ENCODE data around the gene WDR75. TPM values are rescaled to one million over a fixed set of nuclear protein-coding genes. Genes with fewer than 3 reads are reported as not detected.

Gene WDR75
- total and polyA plus RNA-seq, 2 donors (not counting 3 experiments of a cell fraction or from before 2014, with no cell fraction given) = 17.4 to 44.8 TPM

DNA sequence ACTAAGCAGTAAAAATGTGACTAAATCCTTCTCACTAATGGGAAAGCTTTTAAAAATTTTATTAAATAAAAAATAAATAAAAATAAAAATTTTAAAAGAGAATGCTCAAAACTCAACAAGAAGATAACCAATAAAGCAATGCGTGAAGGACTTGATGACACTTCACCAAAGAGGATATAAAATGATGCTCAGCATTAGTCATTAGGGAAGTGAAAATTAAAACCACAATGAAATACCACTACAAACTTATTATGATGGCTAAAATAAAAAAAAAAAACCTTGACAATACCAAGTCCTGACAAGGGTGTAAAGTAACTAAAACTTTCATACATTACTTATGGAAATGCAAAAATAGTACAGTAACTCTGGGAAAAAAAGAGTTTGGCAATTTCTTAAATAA lies 3.3 kb upstream of the WDR75 start:
- intact Hi-C loops (cut with micrococcal nuclease) = no loop called here
- dilution Hi-C loops (cut with MboI; ENCODE audit: extremely low pct_ligation_motif_present, low sequenced_read_pairs) = no loop called here
- ChIA-PET POLR2A (no interaction called here), CTCF (no interaction called here)
- Histone ChIP-seq H3K9me1 (replicated peaks; ENCODE audit: control insufficient read depth, extremely low read depth, insufficient read depth, low read length) (no peaks in the 10 kb centered on the region), H3K27ac (ENCODE audit: insufficient read depth, low read depth, low read length) (no peak overlapping the region), H3K9me3 (replicated peaks; ENCODE audit: control insufficient read depth, insufficient read depth, low read length) (no peaks in the 10 kb centered on the region), H3K4me3 (replicated peaks in 1 of 3; ENCODE audit: insufficient read depth in 1 of 3, low read depth in 1 of 3, low read length in 3 of 3) (no peak overlapping the region), H2AFZ (ENCODE audit: low read depth, low read length) (no peak overlapping the region), H3K4me2 (ENCODE audit: insufficient read depth, low read length) (no peak overlapping the region), H3K79me2 (ENCODE audit: control insufficient read depth, insufficient read depth, low read length) (peaks cover 16% of the 10 kb centered on the region), H3K36me3 (ENCODE audit: control insufficient read depth in 2 of 2, extremely low read depth in 1 of 2, insufficient read depth in 2 of 2, low read length in 2 of 2) (no peaks in the 10 kb centered on the region), H4K20me1 (replicated peaks; ENCODE audit: control insufficient read depth, extremely low read depth, insufficient read depth, low read length) (no peaks in the 10 kb centered on the region), H3K9ac (replicated peaks; ENCODE audit: extremely low read depth, insufficient read depth, low read length) (no peak overlapping the region), H3K4me1 (ENCODE audit: control insufficient read depth, extremely low read depth, insufficient read depth, low read length) (peaks cover 16% of the 10 kb centered on the region), H3K27me3 (ENCODE audit: control insufficient read depth in 2 of 2, insufficient read depth in 2 of 2, low read length in 2 of 2) (no peaks in the 10 kb centered on the region)
- DNase-seq (ENCODE audit: low read depth, low spot score) (no peak), FAIRE-seq (no peak)
- BruUV-seq (replicated peaks) = no TSS peak
- TF ChIP-seq POLR2AphosphoS5 (IDR thresholded peaks at IDR 0.05; ENCODE audit: insufficient read depth, low read depth, low read length) (no peak), JUN (IDR thresholded peaks at IDR 0.05; ENCODE audit: borderline replicate concordance, insufficient read depth, insufficient read length, low read depth) (no peak), FOS (IDR thresholded peaks at IDR 0.05; ENCODE audit: borderline replicate concordance, insufficient read depth, low read length) (no peak), MYC (IDR thresholded peaks at IDR 0.05; ENCODE audit: low read depth, low read length) (no peak), GATA2 (IDR thresholded peaks at IDR 0.05; ENCODE audit: insufficient read depth, insufficient read length, low read depth, low read length) (no peak), POLR2A (IDR thresholded peaks at IDR 0.05; ENCODE audit: low read depth, low read length) (no peak), EZH2 (IDR thresholded peaks at IDR 0.05; ENCODE audit: borderline replicate concordance, low read depth, low read length, severe bottlenecking) (no peak)
- TF ChIP-seq, protein P1, sequence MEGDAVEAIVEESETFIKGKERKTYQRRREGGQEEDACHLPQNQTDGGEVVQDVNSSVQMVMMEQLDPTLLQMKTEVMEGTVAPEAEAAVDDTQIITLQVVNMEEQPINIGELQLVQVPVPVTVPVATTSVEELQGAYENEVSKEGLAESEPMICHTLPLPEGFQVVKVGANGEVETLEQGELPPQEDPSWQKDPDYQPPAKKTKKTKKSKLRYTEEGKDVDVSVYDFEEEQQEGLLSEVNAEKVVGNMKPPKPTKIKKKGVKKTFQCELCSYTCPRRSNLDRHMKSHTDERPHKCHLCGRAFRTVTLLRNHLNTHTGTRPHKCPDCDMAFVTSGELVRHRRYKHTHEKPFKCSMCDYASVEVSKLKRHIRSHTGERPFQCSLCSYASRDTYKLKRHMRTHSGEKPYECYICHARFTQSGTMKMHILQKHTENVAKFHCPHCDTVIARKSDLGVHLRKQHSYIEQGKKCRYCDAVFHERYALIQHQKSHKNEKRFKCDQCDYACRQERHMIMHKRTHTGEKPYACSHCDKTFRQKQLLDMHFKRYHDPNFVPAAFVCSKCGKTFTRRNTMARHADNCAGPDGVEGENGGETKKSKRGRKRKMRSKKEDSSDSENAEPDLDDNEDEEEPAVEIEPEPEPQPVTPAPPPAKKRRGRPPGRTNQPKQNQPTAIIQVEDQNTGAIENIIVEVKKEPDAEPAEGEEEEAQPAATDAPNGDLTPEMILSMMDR (IDR thresholded peaks at IDR 0.05; ENCODE audit: extremely low read depth in 1 of 2, insufficient read depth in 1 of 2, low read depth in 1 of 2, low read length in 2 of 2) = no peak
- TF ChIP-seq, protein P2, sequence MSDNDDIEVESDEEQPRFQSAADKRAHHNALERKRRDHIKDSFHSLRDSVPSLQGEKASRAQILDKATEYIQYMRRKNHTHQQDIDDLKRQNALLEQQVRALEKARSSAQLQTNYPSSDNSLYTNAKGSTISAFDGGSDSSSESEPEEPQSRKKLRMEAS (IDR thresholded peaks at IDR 0.05; ENCODE audit: insufficient read depth, insufficient read length) = no peak

Data from endothelial cell of umbilical vein (primary cell).